ENCODE measurements around the gene INTS7. TPM values are rescaled to one million over a fixed set of nuclear protein-coding genes. Genes with fewer than 3 reads are reported as not detected.

The INTS7 gene
- total and polyA plus RNA-seq, 2 of the 4 experiments (the other 2 are of a cell fraction): 8.3 to 24.9 TPM

GRCh38 chr1:212074856-212075255 is 39.5 kb upstream of the INTS7 start:
- H4K5ac ChIP-seq (ENCODE audit: low read depth, low read length): no peak overlapping the region
- H3K18ac ChIP-seq (ENCODE audit: low read depth, low read length): no peak overlapping the region
- dilution Hi-C loops (cut with HindIII; ENCODE audit: low sequenced_read_pairs, unreplicated experiment): no loop called here
- no peak overlapping the region for H2BK15ac ChIP-seq (ENCODE audit: low read depth, low read length)
- ChIA-PET POLR2A (ENCODE audit: unreplicated experiment) (no interaction called here), CTCF (interaction anchor here (1.4 kb wide), 1 partner anchor 13 kb away, joined by 3 read pairs; no protein-coding TSS in a partner anchor)
- H3K36me3 ChIP-seq (ENCODE audit: control insufficient read depth, insufficient read depth, low read length): no peaks in the 10 kb centered on the region; the same call in 1 of the 2 replicates
- DNase-seq (no peak), ATAC-seq (ENCODE audit: low read depth) (no peak)
- H2AK9ac ChIP-seq (replicated peaks; ENCODE audit: low read depth, low read length, poor library complexity): no peak overlapping the region
- no peak overlapping the region for H4K8ac ChIP-seq (ENCODE audit: low read depth in 2 of 2, low read length in 2 of 2)
- intact Hi-C loops (cut with micrococcal nuclease): no loop called here
- H3K56ac ChIP-seq (ENCODE audit: extremely low read depth, insufficient read depth, low read length): no peak overlapping the region
- H3K27ac ChIP-seq (ENCODE audit: insufficient read depth, low read length): no peak overlapping the region
- no peaks in the 10 kb centered on the region for H3K27me3 ChIP-seq (ENCODE audit: control insufficient read depth, insufficient read depth, low read length)
- H2BK20ac ChIP-seq (ENCODE audit: low read depth, low read length): no peak overlapping the region
- no peak overlapping the region for H2AK5ac ChIP-seq (ENCODE audit: low read depth, low read length)
- no peak overlapping the region for H3K14ac ChIP-seq (replicated peaks; ENCODE audit: low read depth, low read length)
- no peak for TF ChIP-seq MAFK (IDR thresholded peaks at IDR 0.05; ENCODE audit: low read depth, low read length)
- TF ChIP-seq POLR2A (IDR thresholded peaks at IDR 0.05; ENCODE audit: low read depth, low read length): no peak
- TF ChIP-seq FOS (IDR thresholded peaks at IDR 0.05; ENCODE audit: low read depth, low read length): no peak
- no peak for TF ChIP-seq CHD1 (IDR thresholded peaks at IDR 0.05; ENCODE audit: low read depth, low read length)
- TF ChIP-seq MXI1 (IDR thresholded peaks at IDR 0.05; ENCODE audit: borderline replicate concordance, low read depth, low read length): no peak
- no peak for TF ChIP-seq MAZ (IDR thresholded peaks at IDR 0.05; ENCODE audit: borderline replicate concordance, low read depth, low read length)
- no peak for TF ChIP-seq USF2 (IDR thresholded peaks at IDR 0.05; ENCODE audit: low read depth, low read length)
- no peak for TF ChIP-seq BHLHE40 (IDR thresholded peaks at IDR 0.05; ENCODE audit: low read depth, low read length)
- no peak for TF ChIP-seq RAD21 (IDR thresholded peaks at IDR 0.05; ENCODE audit: low read length)
- no peak for TF ChIP-seq SMC3 (IDR thresholded peaks at IDR 0.05; ENCODE audit: low read depth, low read length)
- no peak for TF ChIP-seq CTCF (conservative IDR thresholded peaks at IDR 0.05; ENCODE audit: low read depth, low read length)
- TF ChIP-seq NFE2L2 (IDR thresholded peaks at IDR 0.05; ENCODE audit: low read depth, low read length): no peak
- TF ChIP-seq ELK1 (IDR thresholded peaks at IDR 0.05; ENCODE audit: borderline replicate concordance, low read depth, low read length): no peak
- no peaks in the 10 kb centered on the region for H3K9me1 ChIP-seq (ENCODE audit: insufficient read depth, low read length)
- no CpG with 5 or more reads among the region's 3 CpGs for WGBS, 2 experiments (ENCODE audit: extremely low coverage in 2 of 2, insufficient read length in 1 of 2)
- in situ Hi-C loops (cut with MboI; ENCODE audit: low sequenced_read_pairs): loop anchor here (5.0 kb wide), 2 partner anchors 217 to 292 kb away; no protein-coding TSS in a partner anchor
- H3K23ac ChIP-seq (ENCODE audit: low read depth, low read length): no peak overlapping the region
- no peak overlapping the region for H2AFZ ChIP-seq (replicated peaks; ENCODE audit: low read length, poor library complexity)
- no peaks in the 10 kb centered on the region; a peak in 1 of 4 replicates for H3K79me1 ChIP-seq (ENCODE audit: low read depth in 1 of 2, low read length in 2 of 2)
- no peaks in the 10 kb centered on the region for H3K9me3 ChIP-seq (ENCODE audit: control insufficient read depth, insufficient read depth, low read length)
- H3K9ac ChIP-seq (ENCODE audit: low read depth, low read length): no peak overlapping the region
- no peak overlapping the region for H3K4ac ChIP-seq (ENCODE audit: low read depth, low read length)
- no peak overlapping the region for H3K4me2 ChIP-seq (ENCODE audit: low read depth, low read length)
- H4K91ac ChIP-seq (ENCODE audit: insufficient read depth, low read depth, low read length): no peak overlapping the region
- no peaks in the 10 kb centered on the region for H4K20me1 ChIP-seq (ENCODE audit: insufficient read depth, low read length)
- BruUV-seq (replicated peaks): no TSS peak
- H3K4me1 ChIP-seq (ENCODE audit: control insufficient read depth, insufficient read depth, low read length): no peaks in the 10 kb centered on the region
- no peak overlapping the region for H3K4me3 ChIP-seq (ENCODE audit: insufficient read depth, low read depth, low read length)
- H2BK5ac ChIP-seq (ENCODE audit: low read depth, low read length, poor library complexity, severe bottlenecking): no peak overlapping the region
- H2BK120ac ChIP-seq (ENCODE audit: low read depth, low read length): no peak overlapping the region

Data from IMR-90 (cell line).